Stomach smooth muscle (tissue), 2 donors: ENCODE measurements around the gene NELFB.

ENCODE experiments used
- H3K27ac ChIP-seq: one replicate; pipeline ENCODE4 v1.7.0; 2013; ENCODE audit warnings: mild to moderate bottlenecking, low read length, inconsistent platforms
- H3K27me3 ChIP-seq, 2 donors: one replicate each; pipeline ENCODE4 v1.7.0; 2013; ENCODE audit warnings: low read length in 2 of 2; ENCODE audit not compliant: insufficient read depth in 2 of 2, control insufficient read depth in 1 of 2
- H3K36me3 ChIP-seq, 2 donors: one replicate each; pipeline ENCODE4 v1.7.0; 2013; ENCODE audit warnings: low read length in 2 of 2; ENCODE audit not compliant: control insufficient read depth in 2 of 2, insufficient read depth in 2 of 2
- H3K4me1 ChIP-seq: one replicate; pipeline ENCODE4 v1.7.0; 2013; ENCODE audit warnings: low read length; ENCODE audit not compliant: control insufficient read depth, insufficient read depth
- H3K4me3 ChIP-seq, 2 donors: one replicate each; pipeline ENCODE4 v1.7.0; 2013; ENCODE audit warnings: low read length in 2 of 2
- H3K9ac ChIP-seq, 2 donors: one replicate each; pipeline ENCODE4 v1.7.0; 2013; ENCODE audit warnings: low read length in 2 of 2, mild to moderate bottlenecking in 1 of 2
- H3K9me3 ChIP-seq, 2 donors: one replicate each; pipeline ENCODE4 v1.7.0; 2013; ENCODE audit warnings: low read length in 2 of 2; ENCODE audit not compliant: control insufficient read depth in 2 of 2
- donor health status: healthy.
- donor health status: Pancreatic carcinoma.

Gene NELFB

GRCh38 chr9:137303893-137304382, 48.8 kb downstream of the NELFB start:
- Histone ChIP-seq H3K9ac (no peak overlapping the region), H3K27ac (no peak overlapping the region), H3K4me1 (peaks cover 36% of the 10 kb centered on the region), H3K27me3 (peaks cover 41 to 63% of the 10 kb centered on the region in 2 donors), H3K36me3 (no peaks in the 10 kb centered on the region), H3K4me3 (no peak overlapping the region), H3K9me3 (no peaks in the 10 kb centered on the region)

- Histone ChIP-seq H3K9me3 (no peaks in the 10 kb centered on the region), H3K27ac (no peak overlapping the region), H3K36me3 (no peaks in the 10 kb centered on the region), H3K4me1 (peaks cover 36% of the 10 kb centered on the region), H3K4me3 (no peak overlapping the region), H3K9ac (no peak overlapping the region), H3K27me3 (peaks cover 39 to 58% of the 10 kb centered on the region in 2 donors)
Observed at GRCh38 chr9:137304383-137305059, 49.4 kb downstream of the NELFB start.

DNA sequence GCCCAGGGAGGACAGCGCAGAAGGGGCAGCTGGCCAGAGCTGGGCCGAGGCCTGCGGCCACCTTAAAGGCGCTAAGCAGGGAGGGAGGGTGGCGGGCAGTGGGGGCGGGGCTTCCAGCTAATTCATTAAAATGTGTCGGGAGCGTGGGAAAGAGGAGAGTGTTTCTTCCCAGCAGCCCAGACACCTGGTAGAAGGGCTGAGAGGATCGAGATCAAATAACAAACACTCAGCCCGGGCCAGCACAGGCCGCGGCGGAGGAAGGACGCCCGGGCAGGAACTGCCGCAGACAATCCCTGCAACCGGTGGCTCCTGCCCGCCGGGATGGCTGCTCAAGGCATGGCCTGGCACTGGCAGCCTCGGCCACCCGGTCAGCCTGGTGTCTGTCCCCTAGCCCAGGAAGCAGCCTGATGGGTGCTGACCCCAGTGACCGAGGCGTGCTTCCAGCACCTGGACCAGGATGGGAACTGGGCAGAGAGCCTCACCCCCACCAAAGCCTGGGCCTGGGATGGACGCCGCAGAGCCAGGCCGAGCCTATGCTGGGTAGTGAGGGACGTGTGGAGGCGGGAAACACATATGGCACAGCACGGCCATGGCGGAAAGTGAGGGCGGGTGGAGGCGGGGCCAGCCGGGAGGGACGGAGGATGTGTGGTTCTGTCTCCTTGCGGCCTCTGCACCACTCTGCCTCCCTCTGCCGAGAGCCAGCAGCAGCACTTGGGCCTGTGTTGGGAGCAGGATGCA, 50.1 kb downstream of the NELFB start:
- Histone ChIP-seq H3K4me1 (peaks cover 36% of the 10 kb centered on the region), H3K27ac (no peak overlapping the region), H3K4me3 (peak overlapping the region; percentile 46 to 55), H3K9ac (peak overlapping the region; percentile 22 to 29), H3K9me3 (no peaks in the 10 kb centered on the region), H3K36me3 (no peaks in the 10 kb centered on the region), H3K27me3 (peaks cover 34 to 52% of the 10 kb centered on the region in 2 donors)

DNA sequence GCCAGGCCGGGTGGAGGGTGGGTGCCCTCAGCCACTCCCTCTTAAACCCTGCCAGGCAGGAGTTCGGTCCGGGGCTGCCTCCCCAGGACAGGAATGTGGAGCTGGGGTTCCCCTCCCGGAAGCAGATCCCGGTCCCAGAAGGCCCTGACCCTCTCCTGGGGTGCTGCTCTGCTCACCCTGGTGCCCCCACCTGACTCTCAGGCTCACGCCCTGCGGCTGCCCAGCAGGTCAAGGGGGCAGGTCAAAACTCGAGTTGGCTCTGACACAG, 50.6 kb downstream of the NELFB start:
- no peak overlapping the region for H3K27ac ChIP-seq
- H3K4me3 ChIP-seq = peak overlapping the region in 1 of 2 donors; percentile 55
- H3K27me3 ChIP-seq = peaks cover 34 to 47% of the 10 kb centered on the region in 2 donors
- peaks cover 36% of the 10 kb centered on the region for H3K4me1 ChIP-seq
- H3K9me3 ChIP-seq = no peaks in the 10 kb centered on the region
- no peaks in the 10 kb centered on the region for H3K36me3 ChIP-seq
- H3K9ac ChIP-seq = peak overlapping the region in 1 of 2 donors; percentile 29

DNA sequence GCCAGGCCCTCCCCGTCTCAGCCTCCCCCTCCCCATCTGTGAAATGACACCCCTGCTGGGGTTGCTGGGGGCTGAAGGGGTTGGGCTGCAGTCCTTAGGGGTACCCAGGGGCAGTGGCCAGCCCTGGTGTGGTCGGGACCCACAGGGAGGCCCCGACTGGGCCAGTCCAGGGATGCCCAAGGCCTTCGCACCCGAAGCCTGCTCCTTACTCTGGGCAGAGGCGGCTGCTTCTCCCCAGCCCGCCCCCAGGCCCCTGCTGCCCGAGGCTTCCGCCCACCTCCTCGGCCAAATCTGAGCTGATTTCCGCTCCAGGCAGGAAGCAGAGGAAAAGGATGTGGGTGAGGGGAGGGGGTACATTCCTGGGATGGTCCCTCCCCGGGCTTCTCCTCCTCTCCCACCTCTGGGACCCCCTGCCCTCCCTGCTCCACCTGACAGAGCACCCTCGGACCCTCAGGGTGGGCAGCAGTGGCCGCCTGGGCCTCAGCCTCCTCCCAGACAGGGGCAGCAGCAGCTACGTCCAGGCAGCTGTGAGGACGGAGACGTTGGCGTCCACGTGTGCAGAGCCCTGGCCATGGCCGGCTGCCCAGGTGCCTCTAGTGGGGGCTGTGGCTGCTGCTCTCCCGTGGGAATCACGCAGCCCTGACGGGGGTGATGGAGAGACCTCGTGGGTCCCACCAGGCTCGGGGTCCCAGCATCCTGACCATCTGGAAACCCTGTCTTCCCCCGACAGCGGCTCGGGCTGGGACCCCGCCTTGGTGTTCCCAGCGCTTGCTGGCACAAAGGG, 51.1 kb downstream of the NELFB start:
- peaks cover 34 to 43% of the 10 kb centered on the region in 2 donors for H3K27me3 ChIP-seq
- H3K4me3 ChIP-seq = peak overlapping the region in 1 of 2 donors; percentile 55
- no peaks in the 10 kb centered on the region for H3K36me3 ChIP-seq
- no peaks in the 10 kb centered on the region for H3K9me3 ChIP-seq
- no peak overlapping the region for H3K9ac ChIP-seq
- peaks cover 33% of the 10 kb centered on the region for H3K4me1 ChIP-seq
- no peak overlapping the region for H3K27ac ChIP-seq

- Histone ChIP-seq H3K9ac (no peak overlapping the region), H3K27ac (no peak overlapping the region), H3K36me3 (no peaks in the 10 kb centered on the region), H3K4me1 (peaks cover 29% of the 10 kb centered on the region), H3K27me3 (peaks cover 34 to 40% of the 10 kb centered on the region in 2 donors), H3K9me3 (no peaks in the 10 kb centered on the region), H3K4me3 (no peak overlapping the region)
Observed at GRCh38 chr9:137306850-137307254, 51.7 kb downstream of the NELFB start.

- Histone ChIP-seq H3K4me3 (no peak overlapping the region), H3K27ac (no peak overlapping the region), H3K9ac (no peak overlapping the region), H3K4me1 (peaks cover 29% of the 10 kb centered on the region), H3K36me3 (no peaks in the 10 kb centered on the region), H3K27me3 (peaks cover 34 to 39% of the 10 kb centered on the region in 2 donors), H3K9me3 (no peaks in the 10 kb centered on the region)
Observed at GRCh38 chr9:137307255-137308056, 52.3 kb downstream of the NELFB start.

DNA sequence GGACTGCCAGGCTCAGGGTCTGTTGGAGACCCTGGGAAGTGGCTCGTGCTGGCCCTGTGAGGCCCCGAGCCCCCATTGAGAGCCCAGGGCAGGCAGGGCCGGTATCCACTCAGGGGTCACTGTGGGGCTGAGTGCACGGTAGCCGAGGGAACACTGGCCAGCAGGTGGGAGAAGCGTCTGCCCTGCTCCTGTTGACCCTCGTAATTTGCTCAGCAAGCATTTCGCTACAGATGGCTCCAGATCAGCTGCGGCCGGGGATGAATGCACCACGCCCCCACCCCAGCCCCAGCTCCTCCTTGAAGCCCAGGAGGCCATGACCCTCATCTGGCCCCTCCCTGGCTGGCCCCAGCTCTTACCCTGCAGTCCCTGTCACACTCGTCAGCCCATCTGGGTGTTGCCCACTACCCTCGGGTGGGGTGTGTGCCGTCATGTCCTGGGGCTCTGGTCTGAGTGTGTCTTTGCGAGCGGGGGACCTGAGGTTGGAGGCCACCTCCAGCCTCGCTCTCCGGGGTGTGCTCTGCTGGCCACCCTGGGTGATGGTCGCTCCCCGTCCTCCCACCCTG, 53.0 kb downstream of the NELFB start:
- no peak overlapping the region for H3K9ac ChIP-seq
- no peaks in the 10 kb centered on the region for H3K9me3 ChIP-seq
- peaks cover 31 to 35% of the 10 kb centered on the region in 2 donors for H3K27me3 ChIP-seq
- no peak overlapping the region for H3K4me3 ChIP-seq
- H3K27ac ChIP-seq = no peak overlapping the region
- H3K36me3 ChIP-seq = no peaks in the 10 kb centered on the region
- peaks cover 26% of the 10 kb centered on the region for H3K4me1 ChIP-seq

GRCh38 chr9:137309368-137310188, 54.5 kb downstream of the NELFB start:
- no peak overlapping the region for H3K27ac ChIP-seq
- H3K9ac ChIP-seq = no peak overlapping the region
- H3K27me3 ChIP-seq = peaks cover 27 to 30% of the 10 kb centered on the region in 2 donors
- H3K9me3 ChIP-seq = no peaks in the 10 kb centered on the region
- no peaks in the 10 kb centered on the region for H3K36me3 ChIP-seq
- H3K4me1 ChIP-seq = peaks cover 24% of the 10 kb centered on the region
- H3K4me3 ChIP-seq = no peak overlapping the region
